ENCODE measurements around the gene EHD1. TPM values are rescaled to one million over a fixed set of nuclear protein-coding genes. Genes with fewer than 3 reads are reported as not detected.

The EHD1 gene
- polyA plus RNA-seq, 2 of the 4 experiments (the other 2 are of a cell fraction): 25.9 to 37.8 TPM

DNA sequence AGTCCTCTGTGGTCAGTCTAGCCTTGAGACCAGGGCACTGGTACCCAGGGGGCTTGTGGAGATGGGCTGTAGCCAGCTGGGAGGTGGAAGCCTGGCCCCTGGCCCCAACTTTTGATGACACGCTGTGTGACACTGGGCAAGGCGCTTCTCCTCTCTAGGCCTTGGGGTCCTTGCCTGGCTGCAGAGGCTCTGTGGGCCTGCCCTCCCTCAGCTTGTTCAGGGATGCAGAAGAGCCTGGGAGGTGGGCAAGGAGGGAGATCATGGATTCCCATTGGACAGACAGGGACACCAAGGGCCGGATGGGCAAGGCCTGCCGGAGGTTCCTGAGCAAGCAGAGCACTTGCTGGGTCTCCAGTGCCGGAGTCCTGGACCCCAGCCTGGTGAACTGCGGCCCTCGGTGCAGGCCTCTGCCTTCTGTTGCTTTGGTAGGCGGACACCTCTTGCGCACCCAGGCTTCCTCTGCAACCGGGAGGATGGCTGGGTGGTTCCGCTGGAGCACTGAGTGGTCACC lies 44.8 kb upstream of the EHD1 start:
- DNase-seq (ENCODE audit: low read depth in 1 of 2, low spot score in 1 of 2): no peak
- ChIA-PET POLR2A (no interaction called here), CTCF (interaction anchor here (1.1 to 14.9 kb wide), 4 partner anchors 10 to 92 kb away, joined by 3 to 132 read pairs (median 6); partner anchors contain the start of gene BATF2)
- peak overlapping the region; percentile 98; the same call in 2 of the 3 replicates for H3K4me2 ChIP-seq
- 77% methylated on average over 5 of the region's 11 CpGs for WGBS (ENCODE audit: missing lambda C conversion rate)
- H3K4me1 ChIP-seq: peaks cover 19% of the 10 kb centered on the region
- ATAC-seq: no peak
- FAIRE-seq: no peak
- H3K27ac ChIP-seq: peak overlapping the region; percentile 93 to 96; a peak in 5 of 6 replicates
- H3K4me3 ChIP-seq: no peak overlapping the region
- no peak for TF ChIP-seq MAZ (IDR thresholded peaks at IDR 0.05; ENCODE audit: borderline replicate concordance, low read depth, low read length)
- TF ChIP-seq, protein P1, sequence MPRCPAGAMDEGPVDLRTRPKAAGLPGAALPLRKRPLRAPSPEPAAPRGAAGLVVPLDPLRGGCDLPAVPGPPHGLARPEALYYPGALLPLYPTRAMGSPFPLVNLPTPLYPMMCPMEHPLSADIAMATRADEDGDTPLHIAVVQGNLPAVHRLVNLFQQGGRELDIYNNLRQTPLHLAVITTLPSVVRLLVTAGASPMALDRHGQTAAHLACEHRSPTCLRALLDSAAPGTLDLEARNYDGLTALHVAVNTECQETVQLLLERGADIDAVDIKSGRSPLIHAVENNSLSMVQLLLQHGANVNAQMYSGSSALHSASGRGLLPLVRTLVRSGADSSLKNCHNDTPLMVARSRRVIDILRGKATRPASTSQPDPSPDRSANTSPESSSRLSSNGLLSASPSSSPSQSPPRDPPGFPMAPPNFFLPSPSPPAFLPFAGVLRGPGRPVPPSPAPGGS (IDR thresholded peaks at IDR 0.05): no peak
- TF ChIP-seq HOXA7 (CRISPR knock-in tag; IDR thresholded peaks at IDR 0.05): no peak
- TF ChIP-seq, protein P2, sequence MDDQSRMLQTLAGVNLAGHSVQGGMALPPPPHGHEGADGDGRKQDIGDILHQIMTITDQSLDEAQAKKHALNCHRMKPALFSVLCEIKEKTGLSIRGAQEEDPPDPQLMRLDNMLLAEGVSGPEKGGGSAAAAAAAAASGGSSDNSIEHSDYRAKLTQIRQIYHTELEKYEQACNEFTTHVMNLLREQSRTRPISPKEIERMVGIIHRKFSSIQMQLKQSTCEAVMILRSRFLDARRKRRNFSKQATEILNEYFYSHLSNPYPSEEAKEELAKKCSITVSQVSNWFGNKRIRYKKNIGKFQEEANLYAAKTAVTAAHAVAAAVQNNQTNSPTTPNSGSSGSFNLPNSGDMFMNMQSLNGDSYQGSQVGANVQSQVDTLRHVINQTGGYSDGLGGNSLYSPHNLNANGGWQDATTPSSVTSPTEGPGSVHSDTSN (IDR thresholded peaks at IDR 0.05): no peak
- TF ChIP-seq RARB (CRISPR knock-in tag; IDR thresholded peaks at IDR 0.05): no peak
- no peak for TF ChIP-seq RCOR1 (IDR thresholded peaks at IDR 0.05; ENCODE audit: low read depth, low read length)
- TF ChIP-seq ESRRA (IDR thresholded peaks at IDR 0.05; ENCODE audit: borderline replicate concordance, low read length): no peak
- no peak for TF ChIP-seq CHD2 (IDR thresholded peaks at IDR 0.05; ENCODE audit: low read length, partially characterized antibody)
- no peak for TF ChIP-seq TP53 (CRISPR knock-in tag; IDR thresholded peaks at IDR 0.05)
- TF ChIP-seq, protein P3, sequence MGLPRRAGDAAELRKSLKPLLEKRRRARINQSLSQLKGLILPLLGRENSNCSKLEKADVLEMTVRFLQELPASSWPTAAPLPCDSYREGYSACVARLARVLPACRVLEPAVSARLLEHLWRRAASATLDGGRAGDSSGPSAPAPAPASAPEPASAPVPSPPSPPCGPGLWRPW (IDR thresholded peaks at IDR 0.05): no peak
- no peak for TF ChIP-seq CBX8 (IDR thresholded peaks at IDR 0.05)
- TF ChIP-seq, protein P4, sequence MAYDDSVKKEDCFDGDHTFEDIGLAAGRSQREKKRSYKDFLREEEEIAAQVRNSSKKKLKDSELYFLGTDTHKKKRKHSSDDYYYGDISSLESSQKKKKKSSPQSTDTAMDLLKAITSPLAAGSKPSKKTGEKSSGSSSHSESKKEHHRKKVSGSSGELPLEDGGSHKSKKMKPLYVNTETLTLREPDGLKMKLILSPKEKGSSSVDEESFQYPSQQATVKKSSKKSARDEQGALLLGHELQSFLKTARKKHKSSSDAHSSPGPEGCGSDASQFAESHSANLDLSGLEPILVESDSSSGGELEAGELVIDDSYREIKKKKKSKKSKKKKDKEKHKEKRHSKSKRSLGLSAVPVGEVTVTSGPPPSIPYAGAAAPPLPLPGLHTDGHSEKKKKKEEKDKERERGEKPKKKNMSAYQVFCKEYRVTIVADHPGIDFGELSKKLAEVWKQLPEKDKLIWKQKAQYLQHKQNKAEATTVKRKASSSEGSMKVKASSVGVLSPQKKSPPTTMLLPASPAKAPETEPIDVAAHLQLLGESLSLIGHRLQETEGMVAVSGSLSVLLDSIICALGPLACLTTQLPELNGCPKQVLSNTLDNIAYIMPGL (CRISPR knock-in tag; IDR thresholded peaks at IDR 0.05; ENCODE audit: borderline replicate concordance): no peak
- TF ChIP-seq HEYL (CRISPR knock-in tag; IDR thresholded peaks at IDR 0.05): no peak
- no peak for TF ChIP-seq JUN (IDR thresholded peaks at IDR 0.05)
- TF ChIP-seq JUNB (IDR thresholded peaks at IDR 0.05): no peak
- TF ChIP-seq BHLHE40 (IDR thresholded peaks at IDR 0.05; ENCODE audit: low read depth, low read length): no peak
- TF ChIP-seq NPAS2 (CRISPR knock-in tag; IDR thresholded peaks at IDR 0.05; ENCODE audit: borderline replicate concordance): no peak
- TF ChIP-seq SREBF2 (IDR thresholded peaks at IDR 0.05): no peak
- TF ChIP-seq, protein P5, sequence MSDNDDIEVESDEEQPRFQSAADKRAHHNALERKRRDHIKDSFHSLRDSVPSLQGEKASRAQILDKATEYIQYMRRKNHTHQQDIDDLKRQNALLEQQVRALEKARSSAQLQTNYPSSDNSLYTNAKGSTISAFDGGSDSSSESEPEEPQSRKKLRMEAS (IDR thresholded peaks at IDR 0.05): no peak
- TF ChIP-seq, protein P6, sequence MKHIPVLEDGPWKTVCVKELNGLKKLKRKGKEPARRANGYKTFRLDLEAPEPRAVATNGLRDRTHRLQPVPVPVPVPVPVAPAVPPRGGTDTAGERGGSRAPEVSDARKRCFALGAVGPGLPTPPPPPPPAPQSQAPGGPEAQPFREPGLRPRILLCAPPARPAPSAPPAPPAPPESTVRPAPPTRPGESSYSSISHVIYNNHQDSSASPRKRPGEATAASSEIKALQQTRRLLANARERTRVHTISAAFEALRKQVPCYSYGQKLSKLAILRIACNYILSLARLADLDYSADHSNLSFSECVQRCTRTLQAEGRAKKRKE (CRISPR knock-in tag; IDR thresholded peaks at IDR 0.05; ENCODE audit: low read depth): no peak
- no peaks in the 10 kb centered on the region for H3K9me3 ChIP-seq

DNA sequence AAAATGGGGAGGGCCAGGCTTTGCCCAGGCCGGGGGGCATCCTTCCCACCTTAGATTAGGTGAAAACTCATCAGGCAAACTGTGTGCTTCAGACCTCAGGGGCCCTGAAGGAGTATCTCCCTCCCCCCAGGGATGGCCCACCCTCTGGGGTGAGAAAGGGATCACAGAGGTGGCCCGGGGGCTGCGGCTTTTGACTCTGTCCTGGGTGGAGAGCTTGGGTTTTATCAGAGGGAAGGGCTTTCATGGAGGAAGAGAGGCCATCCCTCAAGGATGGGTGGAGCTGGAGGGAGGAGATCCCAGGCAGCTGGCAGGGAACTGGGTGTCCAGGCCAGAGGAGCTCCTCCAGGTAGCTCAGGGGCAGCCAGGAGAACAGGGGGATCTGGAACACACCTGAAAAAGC lies 43.0 kb upstream of the EHD1 start:
- FAIRE-seq (no peak), DNase-seq (ENCODE audit: low read depth in 1 of 2, low spot score in 1 of 2) (no peak), ATAC-seq (no peak)
- H3K4me3 ChIP-seq: no peak overlapping the region
- CTCF ChIA-PET: interaction anchor here (0.8 to 14.9 kb wide), 3 partner anchors 10 to 77 kb away, joined by 3 to 132 read pairs (median 4); partner anchors contain the start of gene CDC42BPG
- H3K4me1 ChIP-seq: peaks cover 23% of the 10 kb centered on the region
- WGBS (ENCODE audit: missing lambda C conversion rate): 76% methylated on average over 2 of the region's 3 CpGs
- POLR2A ChIA-PET: no interaction called here
- H3K9me3 ChIP-seq: no peaks in the 10 kb centered on the region
- no peak overlapping the region for H3K4me2 ChIP-seq
- no peak overlapping the region for H3K27ac ChIP-seq
- TF ChIP-seq SREBF2 (IDR thresholded peaks at IDR 0.05): no peak
- no peak for TF ChIP-seq MAZ (IDR thresholded peaks at IDR 0.05; ENCODE audit: borderline replicate concordance, low read depth, low read length)
- no peak for TF ChIP-seq SMC3 (IDR thresholded peaks at IDR 0.05)
- TF ChIP-seq ESRRA (IDR thresholded peaks at IDR 0.05; ENCODE audit: borderline replicate concordance, low read length): no peak
- TF ChIP-seq, protein P2 (IDR thresholded peaks at IDR 0.05): no peak
- TF ChIP-seq, protein P7, sequence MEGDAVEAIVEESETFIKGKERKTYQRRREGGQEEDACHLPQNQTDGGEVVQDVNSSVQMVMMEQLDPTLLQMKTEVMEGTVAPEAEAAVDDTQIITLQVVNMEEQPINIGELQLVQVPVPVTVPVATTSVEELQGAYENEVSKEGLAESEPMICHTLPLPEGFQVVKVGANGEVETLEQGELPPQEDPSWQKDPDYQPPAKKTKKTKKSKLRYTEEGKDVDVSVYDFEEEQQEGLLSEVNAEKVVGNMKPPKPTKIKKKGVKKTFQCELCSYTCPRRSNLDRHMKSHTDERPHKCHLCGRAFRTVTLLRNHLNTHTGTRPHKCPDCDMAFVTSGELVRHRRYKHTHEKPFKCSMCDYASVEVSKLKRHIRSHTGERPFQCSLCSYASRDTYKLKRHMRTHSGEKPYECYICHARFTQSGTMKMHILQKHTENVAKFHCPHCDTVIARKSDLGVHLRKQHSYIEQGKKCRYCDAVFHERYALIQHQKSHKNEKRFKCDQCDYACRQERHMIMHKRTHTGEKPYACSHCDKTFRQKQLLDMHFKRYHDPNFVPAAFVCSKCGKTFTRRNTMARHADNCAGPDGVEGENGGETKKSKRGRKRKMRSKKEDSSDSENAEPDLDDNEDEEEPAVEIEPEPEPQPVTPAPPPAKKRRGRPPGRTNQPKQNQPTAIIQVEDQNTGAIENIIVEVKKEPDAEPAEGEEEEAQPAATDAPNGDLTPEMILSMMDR (IDR thresholded peaks at IDR 0.05): no peak
- TF ChIP-seq NR3C1 (IDR thresholded peaks at IDR 0.05): no peak
- no peak for TF ChIP-seq CEBPB (IDR thresholded peaks at IDR 0.05)
- TF ChIP-seq JUNB (IDR thresholded peaks at IDR 0.05): no peak
- no peak for TF ChIP-seq FOSB (CRISPR knock-in tag; IDR thresholded peaks at IDR 0.05)
- TF ChIP-seq, protein P8, sequence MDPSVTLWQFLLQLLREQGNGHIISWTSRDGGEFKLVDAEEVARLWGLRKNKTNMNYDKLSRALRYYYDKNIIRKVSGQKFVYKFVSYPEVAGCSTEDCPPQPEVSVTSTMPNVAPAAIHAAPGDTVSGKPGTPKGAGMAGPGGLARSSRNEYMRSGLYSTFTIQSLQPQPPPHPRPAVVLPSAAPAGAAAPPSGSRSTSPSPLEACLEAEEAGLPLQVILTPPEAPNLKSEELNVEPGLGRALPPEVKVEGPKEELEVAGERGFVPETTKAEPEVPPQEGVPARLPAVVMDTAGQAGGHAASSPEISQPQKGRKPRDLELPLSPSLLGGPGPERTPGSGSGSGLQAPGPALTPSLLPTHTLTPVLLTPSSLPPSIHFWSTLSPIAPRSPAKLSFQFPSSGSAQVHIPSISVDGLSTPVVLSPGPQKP (IDR thresholded peaks at IDR 0.05; ENCODE audit: low read depth, low read length): no peak
- TF ChIP-seq MYC (IDR thresholded peaks at IDR 0.05; ENCODE audit: borderline replicate concordance, low read length): no peak
- no peak for TF ChIP-seq RNF2 (IDR thresholded peaks at IDR 0.05; ENCODE audit: borderline replicate concordance, low read depth)

Measured in A549 (cell line).